PC-3 (cell line): ENCODE results near the gene DNAH9.
"Not testable (repeated sequence)": the region's sequence is repeated elsewhere in the genome, so short reads cannot be mapped to it uniquely, and the experiment has no call there.

Experiments used
- EZH2 ChIP-seq: fragments of 300-600 bp; sonication (generic); IDR thresholded peaks from one replicate; pipeline ENCODE4 v1.6.1; 2017; ENCODE audit warnings: antibody characterized with exemption, mild to moderate bottlenecking, low read length; ENCODE audit not compliant: unreplicated experiment
- EZH2phosphoT487 ChIP-seq: fragments of 300-600 bp; sonication (generic); IDR thresholded peaks from 2 replicates; pipeline ENCODE4 v1.6.1; 2018; ENCODE audit warnings: mild to moderate bottlenecking, antibody characterized with exemption, low read length, borderline replicate concordance
- TF ChIP-seq, protein P1 (sequence below): fragments of 300-600 bp; sonication (generic); conservative IDR thresholded peaks from 2 replicates; pipeline ENCODE4 v1.5.1; 2017; ENCODE audit warnings: antibody characterized with exemption, low read depth, mild to moderate bottlenecking, low read length

DNA sequence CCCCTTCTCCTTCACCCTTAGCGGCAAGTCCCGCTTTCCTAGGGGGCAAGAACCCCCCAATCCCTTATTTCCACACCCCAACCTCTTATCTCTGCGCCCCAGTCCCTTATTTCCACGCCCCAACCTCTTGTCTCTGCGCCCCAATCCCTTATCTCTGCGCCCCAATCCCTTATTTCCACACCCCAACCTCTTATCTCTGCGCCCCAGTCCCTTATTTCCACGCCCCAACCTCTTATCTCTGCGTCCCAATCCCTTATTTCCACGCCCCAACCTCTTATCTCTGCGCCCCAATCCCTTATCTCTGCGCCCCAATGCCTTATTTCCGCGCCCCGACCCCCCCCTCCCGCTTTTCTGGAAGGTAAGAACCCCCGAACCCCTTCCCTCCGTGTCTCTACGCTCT lies 374.5 kb downstream of the DNAH9 start:
- TF ChIP-seq, protein P1, sequence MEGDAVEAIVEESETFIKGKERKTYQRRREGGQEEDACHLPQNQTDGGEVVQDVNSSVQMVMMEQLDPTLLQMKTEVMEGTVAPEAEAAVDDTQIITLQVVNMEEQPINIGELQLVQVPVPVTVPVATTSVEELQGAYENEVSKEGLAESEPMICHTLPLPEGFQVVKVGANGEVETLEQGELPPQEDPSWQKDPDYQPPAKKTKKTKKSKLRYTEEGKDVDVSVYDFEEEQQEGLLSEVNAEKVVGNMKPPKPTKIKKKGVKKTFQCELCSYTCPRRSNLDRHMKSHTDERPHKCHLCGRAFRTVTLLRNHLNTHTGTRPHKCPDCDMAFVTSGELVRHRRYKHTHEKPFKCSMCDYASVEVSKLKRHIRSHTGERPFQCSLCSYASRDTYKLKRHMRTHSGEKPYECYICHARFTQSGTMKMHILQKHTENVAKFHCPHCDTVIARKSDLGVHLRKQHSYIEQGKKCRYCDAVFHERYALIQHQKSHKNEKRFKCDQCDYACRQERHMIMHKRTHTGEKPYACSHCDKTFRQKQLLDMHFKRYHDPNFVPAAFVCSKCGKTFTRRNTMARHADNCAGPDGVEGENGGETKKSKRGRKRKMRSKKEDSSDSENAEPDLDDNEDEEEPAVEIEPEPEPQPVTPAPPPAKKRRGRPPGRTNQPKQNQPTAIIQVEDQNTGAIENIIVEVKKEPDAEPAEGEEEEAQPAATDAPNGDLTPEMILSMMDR, result not testable (repeated sequence)
- TF ChIP-seq EZH2phosphoT487, EZH2: not testable (repeated sequence)
